HG02981 (cell line): ENCODE results near the gene CMTM4.
"Not testable (repeated sequence)": the region's sequence is repeated elsewhere in the genome, so short reads cannot be mapped to it uniquely, and the experiment has no call there.

Source experiments
- ATAC-seq: cut with Tn5 transposase; IDR thresholded peaks from one replicate; pipeline ENCODE4 v1.9.1; 2021; ENCODE audit warnings: mild to moderate bottlenecking, moderate library complexity; ENCODE audit not compliant: unreplicated experiment

Gene CMTM4

DNA sequence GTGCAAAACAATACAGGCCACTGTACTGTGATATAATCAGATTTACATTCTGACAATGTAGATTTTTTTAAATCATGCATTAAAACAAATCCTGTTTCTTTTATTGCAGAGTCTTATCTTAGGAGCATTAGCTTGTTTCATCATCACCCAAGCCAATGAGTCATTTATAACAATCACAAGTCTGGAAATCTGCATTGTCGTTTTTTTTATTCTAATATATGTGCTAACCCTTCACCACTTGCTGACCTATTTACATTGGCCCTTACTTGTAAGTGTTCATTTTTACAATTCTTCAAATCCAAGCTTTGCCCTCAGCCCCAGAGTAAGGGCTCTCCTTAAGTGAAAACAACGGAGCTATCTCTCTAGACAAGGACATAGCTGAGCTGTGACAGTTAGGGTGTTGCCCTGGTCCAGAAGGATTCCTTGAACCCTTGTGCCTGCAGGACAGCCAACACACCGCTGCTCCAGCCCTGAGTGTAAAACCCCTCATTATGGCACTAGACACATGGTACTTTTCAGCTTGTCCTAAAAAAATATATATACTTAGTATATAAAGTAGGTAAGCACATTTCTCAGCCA, 126.6 kb downstream of the CMTM4 start:
- ATAC-seq = no peak

DNA sequence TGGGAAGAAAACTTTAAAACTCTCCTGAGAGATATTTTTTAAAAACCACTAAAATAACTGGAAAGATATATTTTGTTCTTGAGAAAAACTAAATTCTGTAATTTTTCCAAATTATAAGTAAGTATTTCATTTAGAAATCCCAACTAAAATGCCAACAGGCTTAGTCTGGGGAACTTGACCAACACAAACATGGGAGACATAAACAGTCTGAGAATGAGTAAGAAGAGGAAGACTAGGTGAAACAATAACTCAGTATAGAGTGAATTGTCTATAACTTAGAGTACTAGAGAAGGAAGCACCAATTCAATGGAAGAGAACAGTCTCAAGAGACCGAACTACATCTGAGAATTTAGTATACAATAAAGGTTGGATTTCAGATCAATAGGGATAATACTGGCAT, 127.4 kb downstream of the CMTM4 start:
- no peak for ATAC-seq

DNA sequence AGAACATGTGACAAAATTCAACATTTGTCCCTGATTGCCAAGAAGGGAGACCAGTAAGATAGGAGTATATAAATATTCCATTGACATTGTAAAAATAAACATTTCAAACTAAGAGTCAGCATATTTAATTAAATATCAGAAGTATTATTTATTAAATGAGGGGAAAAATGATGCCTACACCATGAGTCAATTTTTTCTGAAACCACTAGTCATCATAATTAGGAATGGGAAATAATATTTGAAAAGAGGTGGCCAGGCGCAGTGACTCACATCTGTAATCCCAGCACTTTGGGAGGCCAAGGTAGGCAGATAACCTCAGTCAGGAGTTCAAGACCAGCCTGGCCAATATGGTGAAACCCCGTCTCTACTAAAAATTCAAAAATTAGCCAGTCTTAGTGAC, 128.2 kb downstream of the CMTM4 start:
- no peak for ATAC-seq

DNA sequence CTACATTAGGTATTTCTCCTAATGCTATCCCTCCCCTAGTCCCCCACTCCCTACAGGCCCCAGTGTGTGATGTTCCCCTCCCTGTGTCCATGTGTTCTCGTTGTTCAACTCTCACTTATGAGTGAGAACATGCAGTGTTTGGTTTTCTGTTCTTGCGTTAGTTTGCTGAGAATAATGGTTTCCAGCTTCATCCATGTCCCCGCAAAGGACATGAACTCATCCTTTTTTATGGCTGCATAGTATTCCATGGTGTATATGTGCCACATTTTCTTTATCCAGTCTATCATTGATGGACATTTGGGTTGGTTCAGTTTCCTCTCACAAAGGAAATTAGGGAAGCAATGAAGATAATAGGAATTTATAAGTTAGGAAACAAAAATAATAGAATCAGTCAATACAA, 129.3 kb downstream of the CMTM4 start:
- not testable (repeated sequence) for ATAC-seq

DNA sequence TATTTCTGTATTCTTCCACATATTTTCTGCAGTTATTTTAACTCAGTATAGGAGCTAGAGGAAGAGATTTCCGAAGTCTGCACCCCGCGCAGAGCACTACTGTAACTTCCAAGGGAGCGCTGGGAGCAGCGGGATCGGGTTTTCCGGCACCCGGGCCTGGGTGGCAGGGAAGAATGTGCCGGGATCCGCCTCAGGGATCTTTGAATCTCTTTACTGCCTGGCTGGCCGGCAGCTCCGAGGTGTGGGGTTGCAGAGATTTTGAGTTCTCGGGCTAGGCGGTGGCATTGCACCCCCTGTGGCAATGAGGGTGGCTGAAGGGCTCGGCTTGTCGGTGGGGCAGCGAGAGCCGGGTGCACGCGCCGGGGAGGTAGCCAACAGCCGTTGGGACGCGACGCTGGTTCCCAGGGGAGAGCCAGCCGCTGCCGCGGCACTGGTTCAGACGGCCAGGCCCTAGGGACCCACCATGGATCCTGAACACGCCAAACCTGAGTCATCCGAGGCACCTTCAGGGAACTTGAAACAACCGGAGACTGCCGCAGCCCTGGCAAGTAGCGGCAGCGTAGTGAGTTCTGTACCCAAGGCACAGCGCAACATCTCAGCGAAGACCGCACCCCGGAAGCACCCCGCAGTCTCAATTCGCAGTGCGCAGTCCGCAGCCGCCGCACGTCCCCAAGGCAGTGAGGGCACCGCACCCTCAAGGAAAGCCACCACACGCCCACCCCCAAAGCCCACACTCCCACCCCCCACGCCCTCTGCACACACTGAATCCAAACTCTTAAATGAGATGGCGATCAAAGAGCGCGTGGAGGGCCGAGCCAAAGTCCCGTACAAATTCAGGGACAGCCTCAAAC, 130.3 kb downstream of the CMTM4 start, which contains the start of gene CMTM1:
Gene CMTM1 (plus strand): TSS at position 389 of the 851 bp plus-strand sequence. CDS start 75 bp downstream, at position 464.
- ATAC-seq = no peak
